Cardiac muscle cell (in vitro differentiated cells and primary cell): ENCODE data around the gene CNOT4. TPM values are rescaled to one million over a fixed set of nuclear protein-coding genes. Genes with fewer than 3 reads are reported as not detected.

Experiments used
- DNase-seq, 2 donors: peaks; one replicate each; pipeline versions ENCODE4 v3.0.0 to v3.0.0-alpha.2; 2010 to 2017; ENCODE audit warnings: low read depth in 1 of 2, low spot score in 1 of 2
- H3K27ac ChIP-seq: fragments of 200-600 bp; sonication (generic); 2 replicates; pipeline ENCODE4 v1.5.1; 2016
- H3K27me3 ChIP-seq: fragments of 200-600 bp; sonication (generic); 2 replicates; pipeline ENCODE4 v1.6.0; 2016; ENCODE audit warnings: control low read depth
- H3K36me3 ChIP-seq: fragments of 200-600 bp; sonication (generic); 2 replicates; pipeline ENCODE4 v1.5.1; 2016; ENCODE audit warnings: control low read depth
- H3K4me1 ChIP-seq: fragments of 200-600 bp; sonication (generic); 2 replicates; pipeline ENCODE4 v1.8.1; 2017; ENCODE audit warnings: low read depth, mild to moderate bottlenecking, mixed run types
- H3K4me3 ChIP-seq: fragments of 200-600 bp; sonication (generic); 2 replicates; pipeline ENCODE4 v1.5.1; 2016; ENCODE audit warnings: mild to moderate bottlenecking
- H3K9me3 ChIP-seq: fragments of 200-600 bp; sonication (generic); 2 replicates; pipeline ENCODE4 v1.5.1; 2017; ENCODE audit warnings: low read depth, mild to moderate bottlenecking, control low read depth
- polyA plus RNA-seq: library from polyadenylated mRNA; unstranded; fragments of >200 nt; fragmentation: Nextera tagmentation; extraction: Ambion mirVana; gene quantifications from 2 replicates; pipeline ENCODE4 v1.2.1, GENCODE V29; 2016
- total RNA-seq: library from RNA; depleted of rRNA; stranded (reverse); fragments of >200 nt; gene quantifications from 2 replicates; pipeline ENCODE4 v1.2.3, GENCODE V29; 2016
- TF ChIP-seq, protein P1 (sequence below): IDR thresholded peaks from 2 replicates; pipeline ENCODE4 v1.5.1; 2012; ENCODE audit warnings: low read depth, mild to moderate bottlenecking, low read length

Gene CNOT4
- total and polyA plus RNA-seq, 2 experiments from 2014 or later, result 14.5 to 23.6 TPM

DNA sequence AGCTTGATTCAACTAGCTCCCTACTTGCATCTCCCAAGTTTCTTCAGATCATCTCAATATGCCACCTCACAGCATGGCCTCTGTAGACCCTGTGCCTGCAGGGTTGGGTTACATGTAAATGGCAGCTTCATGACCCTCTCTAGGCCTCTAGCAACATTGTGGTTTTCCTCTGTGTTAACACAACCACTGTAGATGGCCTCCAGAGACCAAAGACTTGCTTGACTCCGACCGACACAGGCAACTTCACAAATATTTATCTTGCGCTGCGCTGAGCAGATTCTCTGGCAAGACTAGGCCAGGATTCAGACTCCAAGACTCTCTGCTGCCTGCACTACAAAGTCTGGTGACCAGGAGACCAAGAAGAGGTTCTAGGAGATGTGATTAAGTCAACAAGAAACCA is 75.9 kb downstream of the CNOT4 start:
- Histone ChIP-seq H3K4me1 (no peaks in the 10 kb centered on the region), H3K4me3 (no peak overlapping the region), H3K36me3 (no peaks in the 10 kb centered on the region), H3K27ac (no peak overlapping the region), H3K9me3 (no peaks in the 10 kb centered on the region), H3K27me3 (no peaks in the 10 kb centered on the region)
- TF ChIP-seq, protein P1, sequence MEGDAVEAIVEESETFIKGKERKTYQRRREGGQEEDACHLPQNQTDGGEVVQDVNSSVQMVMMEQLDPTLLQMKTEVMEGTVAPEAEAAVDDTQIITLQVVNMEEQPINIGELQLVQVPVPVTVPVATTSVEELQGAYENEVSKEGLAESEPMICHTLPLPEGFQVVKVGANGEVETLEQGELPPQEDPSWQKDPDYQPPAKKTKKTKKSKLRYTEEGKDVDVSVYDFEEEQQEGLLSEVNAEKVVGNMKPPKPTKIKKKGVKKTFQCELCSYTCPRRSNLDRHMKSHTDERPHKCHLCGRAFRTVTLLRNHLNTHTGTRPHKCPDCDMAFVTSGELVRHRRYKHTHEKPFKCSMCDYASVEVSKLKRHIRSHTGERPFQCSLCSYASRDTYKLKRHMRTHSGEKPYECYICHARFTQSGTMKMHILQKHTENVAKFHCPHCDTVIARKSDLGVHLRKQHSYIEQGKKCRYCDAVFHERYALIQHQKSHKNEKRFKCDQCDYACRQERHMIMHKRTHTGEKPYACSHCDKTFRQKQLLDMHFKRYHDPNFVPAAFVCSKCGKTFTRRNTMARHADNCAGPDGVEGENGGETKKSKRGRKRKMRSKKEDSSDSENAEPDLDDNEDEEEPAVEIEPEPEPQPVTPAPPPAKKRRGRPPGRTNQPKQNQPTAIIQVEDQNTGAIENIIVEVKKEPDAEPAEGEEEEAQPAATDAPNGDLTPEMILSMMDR, result no peak
- DNase-seq, result no peak

DNA sequence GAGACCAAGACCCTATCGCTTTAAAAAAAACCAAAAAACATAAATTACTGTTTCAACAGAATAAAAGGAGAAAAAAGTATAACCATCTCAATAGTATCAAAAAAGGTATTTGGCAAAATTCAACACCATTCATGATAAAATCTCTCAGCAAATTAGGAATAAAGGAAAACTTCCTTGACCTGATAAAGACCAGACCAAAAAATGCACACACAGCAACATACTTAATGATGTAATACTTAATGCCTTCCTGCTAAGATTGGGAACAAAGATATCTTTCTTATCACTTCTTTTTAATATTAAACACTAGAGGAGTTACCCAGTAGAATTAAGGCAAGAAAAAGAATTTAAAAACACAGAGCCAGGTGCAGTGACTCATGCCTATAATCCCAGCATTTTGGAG is 79.3 kb downstream of the CNOT4 start:
- Histone ChIP-seq H3K27me3 (no peaks in the 10 kb centered on the region), H3K4me1 (no peaks in the 10 kb centered on the region), H3K4me3 (no peak overlapping the region), H3K9me3 (no peaks in the 10 kb centered on the region), H3K27ac (no peak overlapping the region), H3K36me3 (no peaks in the 10 kb centered on the region)
- TF ChIP-seq, protein P1, result no peak
- DNase-seq, result no peak

DNA sequence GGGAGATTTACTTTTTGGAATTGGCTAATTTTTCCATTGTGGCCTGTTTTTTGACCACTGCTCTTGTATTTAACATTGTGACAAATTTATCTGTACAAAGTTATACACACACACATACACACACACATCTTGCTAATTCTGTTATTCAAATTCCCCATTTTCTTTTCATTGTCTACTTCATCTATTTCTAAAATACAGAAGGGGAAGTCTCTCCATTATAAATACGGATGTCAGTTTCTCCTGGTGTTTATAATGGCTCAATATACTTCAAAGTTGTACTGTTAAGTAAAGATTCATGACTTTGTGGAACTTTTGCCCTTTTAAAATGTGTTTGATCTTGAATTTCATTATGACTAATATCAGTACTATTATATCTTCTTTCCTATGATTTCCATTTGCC is 81.0 kb downstream of the CNOT4 start:
- no peak overlapping the region for H3K4me3 ChIP-seq
- no peak overlapping the region for H3K27ac ChIP-seq
- H3K4me1 ChIP-seq, result no peaks in the 10 kb centered on the region
- H3K27me3 ChIP-seq, result no peaks in the 10 kb centered on the region
- H3K36me3 ChIP-seq, result no peaks in the 10 kb centered on the region
- no peaks in the 10 kb centered on the region for H3K9me3 ChIP-seq
- no peak for DNase-seq
- TF ChIP-seq, protein P1, result no peak

DNA sequence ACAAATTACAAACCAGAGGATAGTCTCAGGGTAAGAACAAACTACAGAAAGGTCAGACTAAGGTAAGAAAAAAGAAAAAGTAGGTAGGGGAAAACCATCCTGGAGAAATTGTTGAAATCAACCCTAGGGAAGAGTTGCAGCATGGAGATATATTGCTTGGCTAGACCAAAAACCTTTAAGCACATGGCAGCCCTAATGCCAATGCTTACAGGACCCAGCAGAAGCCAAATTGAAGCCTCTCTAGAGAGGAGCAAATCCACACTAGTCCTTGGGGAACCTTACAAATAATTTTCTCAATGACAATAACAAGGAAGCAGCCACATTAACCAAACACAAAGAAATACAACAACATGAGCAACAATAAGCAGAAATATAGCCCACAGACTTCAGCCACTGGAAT is 81.9 kb downstream of the CNOT4 start:
- Histone ChIP-seq H3K4me3 (no peak overlapping the region), H3K27ac (no peak overlapping the region), H3K36me3 (no peaks in the 10 kb centered on the region), H3K27me3 (no peaks in the 10 kb centered on the region), H3K4me1 (no peaks in the 10 kb centered on the region), H3K9me3 (no peaks in the 10 kb centered on the region)
- DNase-seq, result no peak
- TF ChIP-seq, protein P1, result no peak

DNA sequence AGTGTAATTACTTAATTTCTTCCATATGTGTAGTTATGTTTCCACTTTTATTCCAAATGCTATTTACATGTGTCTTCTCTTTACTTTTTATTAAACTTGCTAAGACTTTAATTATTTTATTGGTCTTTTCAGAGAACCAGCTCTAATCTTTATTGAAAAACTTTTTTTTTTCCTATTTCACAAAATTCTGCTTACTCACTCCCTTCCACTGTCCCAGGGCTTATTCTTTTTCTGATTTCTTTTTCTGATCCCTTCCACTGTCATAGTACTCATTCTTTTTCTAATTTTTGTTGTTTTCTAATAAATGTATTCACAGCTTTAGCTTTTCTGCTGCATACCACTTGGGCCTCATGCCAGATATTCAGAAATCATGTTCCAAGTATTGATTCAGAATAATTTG is 82.7 kb downstream of the CNOT4 start:
- Histone ChIP-seq H3K36me3 (no peaks in the 10 kb centered on the region), H3K27ac (no peak overlapping the region), H3K27me3 (no peaks in the 10 kb centered on the region), H3K9me3 (no peaks in the 10 kb centered on the region), H3K4me1 (no peaks in the 10 kb centered on the region), H3K4me3 (no peak overlapping the region)
- TF ChIP-seq, protein P1, result no peak
- DNase-seq, result no peak

DNA sequence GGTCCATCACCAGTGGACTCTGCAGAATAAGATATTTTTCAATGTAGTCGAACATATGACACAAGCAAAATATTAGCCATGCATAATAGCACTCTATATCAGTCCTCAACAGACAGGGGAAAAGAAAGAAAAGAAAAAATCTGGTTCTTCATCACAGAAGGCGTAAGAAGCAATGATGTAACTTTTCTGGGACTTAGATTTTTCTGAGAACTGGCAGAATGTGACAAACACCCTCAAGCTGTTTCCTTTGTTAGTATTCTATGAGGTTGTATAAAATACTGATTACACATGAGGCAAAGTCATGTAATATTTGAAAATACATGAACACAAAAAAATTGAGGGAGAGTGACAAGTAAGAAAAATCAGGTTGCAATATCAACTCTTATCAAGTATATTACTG is 84.9 kb downstream of the CNOT4 start:
- H3K27me3 ChIP-seq, result no peaks in the 10 kb centered on the region
- H3K27ac ChIP-seq, result no peak overlapping the region
- H3K36me3 ChIP-seq, result no peaks in the 10 kb centered on the region
- no peaks in the 10 kb centered on the region for H3K9me3 ChIP-seq
- TF ChIP-seq, protein P1, result no peak
- H3K4me3 ChIP-seq, result no peak overlapping the region
- no peaks in the 10 kb centered on the region for H3K4me1 ChIP-seq
- DNase-seq, result no peak
